KMS-11 (cell line): Measurements from ENCODE around the gene BEST1.

Source experiments
- H2AFZ ChIP-seq: fragments of 200-600 bp; sonication (generic); 2 replicates; pipeline ENCODE4 v1.6.1; 2016; ENCODE audit warnings: antibody characterized with exemption, mixed run types, low read depth
- H3K27ac ChIP-seq: fragments of 200-600 bp; sonication (generic); 2 replicates; pipeline ENCODE4 v1.6.1; 2016; ENCODE audit warnings: mild to moderate bottlenecking, mixed run types
- H3K27me3 ChIP-seq: fragments of 200-600 bp; sonication (generic); 2 replicates; pipeline ENCODE4 v1.6.1; 2017; ENCODE audit warnings: mild to moderate bottlenecking, low read depth, mixed run types, moderate library complexity; ENCODE audit not compliant: insufficient read depth
- H3K36me3 ChIP-seq: fragments of 200-600 bp; sonication (generic); 2 replicates; pipeline ENCODE4 v1.6.1; 2017; ENCODE audit warnings: mild to moderate bottlenecking, mixed run types; ENCODE audit not compliant: insufficient read depth
- H3K4me1 ChIP-seq: fragments of 200-600 bp; sonication (generic); 2 replicates; pipeline ENCODE4 v1.6.1; 2016; ENCODE audit warnings: mild to moderate bottlenecking, low read depth, mixed run types; ENCODE audit not compliant: poor library complexity, severe bottlenecking
- H3K4me2 ChIP-seq: fragments of 200-600 bp; sonication (generic); 2 replicates; pipeline ENCODE4 v1.7.0; 2016; ENCODE audit warnings: mild to moderate bottlenecking, mixed run types
- H3K4me3 ChIP-seq: fragments of 200-600 bp; sonication (generic); IDR thresholded peaks from 2 replicates; pipeline ENCODE4 v1.6.1; 2017; ENCODE audit warnings: low read depth, low read length, mixed read lengths; ENCODE audit not compliant: insufficient read depth
- H3K79me2 ChIP-seq: fragments of 200-600 bp; sonication (generic); 2 replicates; pipeline ENCODE4 v1.6.1; 2016; ENCODE audit warnings: low read depth, mixed run types; ENCODE audit not compliant: insufficient read depth
- H3K9ac ChIP-seq: fragments of 200-600 bp; sonication (generic); 2 replicates; pipeline ENCODE4 v1.6.1; 2016; ENCODE audit warnings: mild to moderate bottlenecking, mixed run types
- H4K20me1 ChIP-seq: fragments of 200-600 bp; sonication (generic); 2 replicates; pipeline ENCODE4 v1.6.1; 2016; ENCODE audit warnings: mild to moderate bottlenecking, mixed run types; ENCODE audit not compliant: insufficient read depth
- TF ChIP-seq, protein P1 (sequence below): fragments of 200-600 bp; sonication (generic); conservative IDR thresholded peaks from 2 replicates; pipeline ENCODE4 v1.6.1; 2017; ENCODE audit warnings: low read depth, mild to moderate bottlenecking, antibody characterized with exemption, low read length, moderate library complexity, mixed read lengths

BEST1 gene

DNA sequence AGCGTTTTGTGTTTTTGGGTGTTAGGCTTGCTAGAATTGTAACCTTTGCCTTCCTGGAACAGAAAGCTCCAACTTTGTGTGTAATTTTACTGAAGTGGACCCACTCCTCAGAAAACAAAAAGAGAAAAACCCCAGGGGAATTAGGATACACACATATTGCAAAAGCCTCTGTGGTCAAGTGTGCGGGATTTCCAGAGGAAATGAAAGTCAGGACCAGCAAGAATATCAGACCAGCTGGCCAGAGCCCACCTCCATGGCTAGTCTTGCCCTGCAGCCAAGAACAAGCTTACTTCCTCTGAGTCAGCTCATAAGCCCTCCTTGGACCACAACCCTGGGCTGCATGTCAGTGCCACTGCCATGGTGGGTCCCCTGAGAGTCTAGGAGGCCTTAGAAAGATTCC lies 54.3 kb downstream of the BEST1 start:
- H3K4me2 ChIP-seq, result no peak overlapping the region
- no peak overlapping the region for H2AFZ ChIP-seq
- no peaks in the 10 kb centered on the region for H3K4me1 ChIP-seq
- H3K4me3 ChIP-seq, result no peak overlapping the region
- TF ChIP-seq, protein P1, sequence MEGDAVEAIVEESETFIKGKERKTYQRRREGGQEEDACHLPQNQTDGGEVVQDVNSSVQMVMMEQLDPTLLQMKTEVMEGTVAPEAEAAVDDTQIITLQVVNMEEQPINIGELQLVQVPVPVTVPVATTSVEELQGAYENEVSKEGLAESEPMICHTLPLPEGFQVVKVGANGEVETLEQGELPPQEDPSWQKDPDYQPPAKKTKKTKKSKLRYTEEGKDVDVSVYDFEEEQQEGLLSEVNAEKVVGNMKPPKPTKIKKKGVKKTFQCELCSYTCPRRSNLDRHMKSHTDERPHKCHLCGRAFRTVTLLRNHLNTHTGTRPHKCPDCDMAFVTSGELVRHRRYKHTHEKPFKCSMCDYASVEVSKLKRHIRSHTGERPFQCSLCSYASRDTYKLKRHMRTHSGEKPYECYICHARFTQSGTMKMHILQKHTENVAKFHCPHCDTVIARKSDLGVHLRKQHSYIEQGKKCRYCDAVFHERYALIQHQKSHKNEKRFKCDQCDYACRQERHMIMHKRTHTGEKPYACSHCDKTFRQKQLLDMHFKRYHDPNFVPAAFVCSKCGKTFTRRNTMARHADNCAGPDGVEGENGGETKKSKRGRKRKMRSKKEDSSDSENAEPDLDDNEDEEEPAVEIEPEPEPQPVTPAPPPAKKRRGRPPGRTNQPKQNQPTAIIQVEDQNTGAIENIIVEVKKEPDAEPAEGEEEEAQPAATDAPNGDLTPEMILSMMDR, result no peak
- H4K20me1 ChIP-seq, result no peaks in the 10 kb centered on the region
- no peak overlapping the region for H3K27ac ChIP-seq
- H3K27me3 ChIP-seq, result no peaks in the 10 kb centered on the region
- H3K79me2 ChIP-seq, result no peaks in the 10 kb centered on the region
- H3K36me3 ChIP-seq, result no peaks in the 10 kb centered on the region
- H3K9ac ChIP-seq, result no peak overlapping the region

DNA sequence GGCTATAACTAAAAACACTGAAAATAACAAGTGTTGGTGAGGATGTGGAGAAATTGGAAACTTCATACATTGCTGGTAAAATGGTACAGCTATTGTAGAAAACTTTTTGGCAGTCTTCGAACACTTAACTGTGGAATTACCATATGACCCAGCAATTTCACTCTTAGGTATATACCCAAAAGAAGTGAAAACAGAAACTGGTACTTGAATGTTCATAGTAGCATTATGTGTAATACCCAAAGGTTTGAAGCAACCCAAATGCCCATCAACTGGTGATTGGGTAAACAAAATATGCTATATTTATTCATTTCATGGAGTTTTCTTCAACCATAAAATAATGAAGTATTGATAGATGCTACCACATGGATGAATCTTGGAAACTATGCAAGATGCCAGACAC lies 58.0 kb downstream of the BEST1 start:
- Histone ChIP-seq H3K27me3 (no peaks in the 10 kb centered on the region), H3K9ac (no peak overlapping the region), H3K4me2 (no peak overlapping the region), H3K79me2 (no peaks in the 10 kb centered on the region), H3K4me1 (no peaks in the 10 kb centered on the region), H2AFZ (no peak overlapping the region), H4K20me1 (no peaks in the 10 kb centered on the region), H3K27ac (no peak overlapping the region), H3K4me3 (no peak overlapping the region), H3K36me3 (no peaks in the 10 kb centered on the region)
- TF ChIP-seq, protein P1, result no peak

DNA sequence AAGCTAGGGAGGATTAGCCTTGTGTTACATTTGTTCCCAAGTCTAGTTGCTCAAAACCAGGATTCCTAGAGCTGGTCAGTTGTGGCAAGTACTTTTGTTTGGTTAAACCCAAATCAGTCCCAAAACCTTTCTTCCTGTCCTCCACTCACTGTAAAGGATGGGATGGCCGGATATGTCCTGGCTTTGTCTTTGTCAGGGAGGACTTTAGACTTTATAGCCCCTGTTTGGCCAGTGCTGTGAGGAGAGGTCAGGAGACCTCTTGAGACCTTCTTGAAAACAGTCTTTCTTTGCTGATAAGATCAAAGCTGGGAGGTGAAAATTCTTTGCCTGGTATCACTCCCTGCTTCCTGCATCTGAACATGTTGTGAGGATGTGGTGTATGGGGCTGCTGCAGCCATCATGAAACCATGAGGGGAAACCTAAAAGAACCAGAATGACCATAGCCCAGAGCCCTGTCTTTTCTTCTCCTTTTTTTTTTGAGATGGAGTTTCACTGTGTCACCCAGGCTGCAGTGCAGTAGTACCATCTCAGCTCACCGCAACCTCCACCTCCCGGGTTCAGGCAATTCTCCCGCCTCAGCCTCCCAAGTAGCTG lies 60.9 kb downstream of the BEST1 start:
- Histone ChIP-seq H3K4me2 (no peak overlapping the region), H2AFZ (no peak overlapping the region), H3K27ac (no peak overlapping the region), H3K79me2 (no peaks in the 10 kb centered on the region), H3K27me3 (no peaks in the 10 kb centered on the region), H3K4me1 (peaks cover 4% of the 10 kb centered on the region), H3K9ac (no peak overlapping the region), H3K4me3 (no peak overlapping the region), H4K20me1 (no peaks in the 10 kb centered on the region), H3K36me3 (no peaks in the 10 kb centered on the region)
- TF ChIP-seq, protein P1, result no peak

DNA sequence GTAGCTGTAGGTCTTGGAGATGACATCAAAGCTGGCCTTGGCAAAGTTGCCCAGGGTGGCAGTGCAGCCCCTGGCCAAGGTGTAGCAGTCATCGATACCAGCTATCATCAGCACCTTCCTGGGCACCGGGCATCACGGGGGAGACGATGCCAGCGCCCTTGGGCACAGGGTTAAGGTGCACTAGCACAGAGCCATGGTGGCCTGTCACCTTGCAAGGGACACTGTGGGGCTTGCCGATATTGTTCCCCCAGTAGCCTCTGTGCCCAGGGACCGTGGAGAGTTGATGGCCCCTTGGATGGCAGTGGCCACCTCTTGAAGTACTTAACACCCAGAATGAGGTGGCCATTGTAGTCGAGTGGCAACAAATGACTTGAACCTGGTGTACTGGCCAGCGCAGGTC lies 61.7 kb downstream of the BEST1 start:
- H3K4me3 ChIP-seq, result no peak overlapping the region
- no peaks in the 10 kb centered on the region for H3K36me3 ChIP-seq
- no peak overlapping the region for H3K27ac ChIP-seq
- no peaks in the 10 kb centered on the region for H3K27me3 ChIP-seq
- TF ChIP-seq, protein P1, result no peak
- H3K79me2 ChIP-seq, result no peaks in the 10 kb centered on the region
- no peak overlapping the region for H3K4me2 ChIP-seq
- peaks cover 4% of the 10 kb centered on the region for H3K4me1 ChIP-seq
- H4K20me1 ChIP-seq, result no peaks in the 10 kb centered on the region
- no peak overlapping the region for H3K9ac ChIP-seq
- H2AFZ ChIP-seq, result no peak overlapping the region
